HEK293T (cell line): Measurements from ENCODE around the gene MYLK4.

Source experiments
- ARNT ChIP-seq: fragments of 450-650 bp; IDR thresholded peaks from 2 replicates; pipeline ENCODE4 v1.6.1; 2017; ENCODE audit warnings: mild to moderate bottlenecking
- BHLHE40 ChIP-seq: fragments of 450-650 bp; IDR thresholded peaks from 2 replicates; pipeline ENCODE4 v1.6.1; 2016; ENCODE audit warnings: mild to moderate bottlenecking, moderate library complexity, borderline replicate concordance
- CTBP1 ChIP-seq: fragments of 450-650 bp; IDR thresholded peaks from 2 replicates; pipeline ENCODE4 v1.6.1; 2016; ENCODE audit warnings: borderline replicate concordance
- FOXA1 ChIP-seq: fragments of 450-650 bp; IDR thresholded peaks from 2 replicates; pipeline ENCODE4 v1.6.1; 2016; ENCODE audit warnings: mild to moderate bottlenecking
- FOXK2 ChIP-seq: fragments of 450-650 bp; IDR thresholded peaks from 2 replicates; pipeline ENCODE4 v1.6.1; 2016; ENCODE audit warnings: mild to moderate bottlenecking
- FOXM1 ChIP-seq: fragments of 450-650 bp; IDR thresholded peaks from 2 replicates; pipeline ENCODE4 v1.6.1; 2017; ENCODE audit warnings: mild to moderate bottlenecking, borderline replicate concordance
- L3MBTL2 ChIP-seq: fragments of 450-650 bp; conservative IDR thresholded peaks from 2 replicates; pipeline ENCODE4 v1.6.1; 2016; ENCODE audit warnings: mild to moderate bottlenecking
- PKNOX1 ChIP-seq: fragments of 450-650 bp; IDR thresholded peaks from 2 replicates; pipeline ENCODE4 v1.6.1; 2016
- SP1 ChIP-seq: fragments of 450-650 bp; IDR thresholded peaks from 2 replicates; pipeline ENCODE4 v1.6.1; 2017
- TARDBP ChIP-seq: fragments of 450-650 bp; IDR thresholded peaks from 2 replicates; pipeline ENCODE4 v1.6.1; 2016

- TF ChIP-seq FOXK2 (no peak), FOXA1 (no peak), L3MBTL2 (no peak), SP1 (no peak), ARNT (no peak), FOXM1 (no peak), BHLHE40 (no peak), TARDBP (no peak), PKNOX1 (no peak), CTBP1 (no peak)
These were observed 124.3 kb downstream of the MYLK4 start for GRCh38 chr6:2626401-2626800.
